Suppressor macrophage treated with lipopolysaccharide for 1 hour (primary cell): ENCODE measurements around the gene ADCY1.

Source experiments
- DNase-seq, 3 donors: peaks; one replicate each; pipeline ENCODE4 v3.0.0-alpha.2; 2020 to 2022

The ADCY1 gene

DNA sequence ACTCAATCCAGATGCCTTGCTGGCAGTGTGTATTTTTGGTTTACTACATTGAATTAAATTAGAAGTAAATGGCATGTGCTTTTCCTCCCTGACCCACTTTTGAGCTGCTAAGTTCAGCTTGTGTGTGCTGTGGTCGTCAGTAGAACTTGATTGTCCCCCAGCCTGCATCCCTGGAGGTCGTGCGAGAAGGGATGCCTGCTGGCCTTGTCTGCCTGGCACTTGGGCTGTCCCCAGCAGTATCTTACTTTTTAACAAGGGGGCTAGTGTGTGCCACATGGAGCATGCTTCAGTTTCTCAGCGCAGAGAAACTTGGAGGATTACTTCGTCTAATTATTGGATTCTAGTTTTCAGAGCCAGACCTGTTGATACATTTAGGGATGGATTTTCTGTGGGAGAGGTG, 80.2 kb downstream of the ADCY1 start:
- no peak for DNase-seq

GRCh38 chr7:45655539-45655938, 81.4 kb downstream of the ADCY1 start:
- DNase-seq, result no peak

GRCh38 chr7:45656431-45656830, 82.3 kb downstream of the ADCY1 start:
- DNase-seq, result no peak

- DNase-seq, result no peak
Measured at GRCh38 chr7:45657136-45657889, 83.1 kb downstream of the ADCY1 start.

DNA sequence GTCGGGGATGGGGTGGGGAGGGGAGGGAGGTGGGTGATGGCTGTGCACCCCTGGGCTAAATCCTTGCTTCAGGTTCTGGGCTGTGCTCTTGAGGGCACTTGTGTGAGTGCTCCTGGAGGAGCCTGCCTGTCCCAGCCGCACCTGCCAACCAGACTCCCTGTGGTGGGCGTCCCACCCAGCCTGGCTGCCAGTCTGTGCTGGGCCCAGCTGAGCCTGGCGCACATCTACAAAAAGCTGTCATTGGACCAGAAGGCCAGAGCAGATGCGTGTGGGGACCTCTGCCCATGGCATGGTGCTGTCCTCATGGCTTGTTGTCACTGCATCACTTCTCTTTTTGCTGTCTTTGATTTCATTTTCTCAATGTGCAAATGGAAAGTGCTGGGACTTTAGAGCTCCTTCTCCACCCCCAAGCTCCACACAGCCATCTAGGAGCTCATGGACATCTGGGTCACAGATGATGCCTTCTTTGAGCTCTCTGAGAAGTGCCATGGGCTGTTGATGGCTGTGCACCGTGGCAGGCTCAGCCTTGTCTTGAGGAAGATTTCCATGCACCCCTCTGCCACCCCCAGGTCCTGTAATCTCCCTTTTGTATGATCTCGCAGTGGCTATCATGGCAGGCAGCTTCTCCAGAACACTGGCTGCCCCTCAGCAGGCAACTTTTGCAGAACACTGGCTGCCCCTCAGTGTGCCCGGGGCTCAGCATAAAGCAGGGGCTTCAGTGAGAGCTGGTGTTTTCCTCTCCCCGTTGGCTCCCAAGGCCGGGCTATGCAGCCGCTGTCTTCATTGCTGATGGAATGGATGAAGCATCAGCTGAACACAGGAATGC, 83.9 kb downstream of the ADCY1 start:
- no peak for DNase-seq

DNA sequence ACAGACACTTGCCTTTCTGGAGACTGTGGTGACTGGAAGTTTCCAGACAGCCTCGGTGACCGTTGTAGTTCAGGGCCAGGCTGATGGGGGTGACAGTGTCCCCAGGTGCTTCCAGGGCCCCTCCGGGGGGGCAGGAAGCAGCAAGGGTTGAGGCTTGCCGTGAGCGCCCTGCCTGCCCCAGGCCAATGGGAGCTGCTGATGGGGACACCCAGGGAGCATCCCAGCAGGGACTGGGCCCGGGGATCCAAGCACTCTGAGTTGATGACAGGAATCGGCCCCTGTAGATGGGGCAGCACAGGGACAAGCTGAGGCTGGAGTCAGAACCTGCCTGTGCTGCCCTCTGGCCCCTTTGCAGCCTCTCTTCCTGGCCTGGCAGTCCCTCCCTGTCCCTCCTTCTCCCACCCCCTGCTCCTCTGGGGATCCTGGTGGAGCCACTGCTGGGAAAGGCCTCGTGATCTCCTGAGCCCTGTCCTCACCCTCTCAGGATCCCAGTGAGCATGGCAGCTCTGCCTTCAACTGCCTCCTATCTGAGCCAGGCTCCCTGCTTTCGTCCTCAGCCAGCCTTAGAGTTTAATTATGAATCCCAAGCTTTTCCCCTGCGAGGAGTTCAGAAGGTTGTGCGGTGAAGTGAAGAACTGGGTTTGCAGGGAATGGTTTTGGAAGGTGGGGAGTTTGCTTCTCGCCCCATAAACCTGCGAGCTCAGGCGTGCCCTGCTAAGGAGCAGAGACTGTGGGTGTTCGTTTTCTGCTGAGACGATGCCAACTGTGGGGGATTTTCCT, 84.7 kb downstream of the ADCY1 start:
- no peak for DNase-seq

GRCh38 chr7:45659496-45660139, 85.5 kb downstream of the ADCY1 start:
- no peak for DNase-seq

GRCh38 chr7:45660201-45660900, 86.2 kb downstream of the ADCY1 start:
- no peak for DNase-seq

DNA sequence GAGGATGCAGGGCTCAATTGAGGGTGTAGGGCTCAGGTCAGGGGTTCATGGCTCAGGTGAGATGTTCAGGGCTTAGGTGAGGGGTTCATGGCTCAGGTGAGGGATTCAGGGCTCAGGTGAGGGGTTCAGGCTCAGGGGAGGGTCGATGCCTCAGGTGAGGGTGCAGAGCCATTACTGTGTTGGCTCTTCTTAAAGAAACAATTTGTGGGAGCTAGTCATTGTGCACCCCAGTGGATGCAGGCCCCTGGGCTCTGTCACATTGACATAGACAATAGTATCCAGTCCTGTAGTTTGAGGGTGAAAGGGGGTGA, 86.7 kb downstream of the ADCY1 start:
- DNase-seq, result no peak

DNA sequence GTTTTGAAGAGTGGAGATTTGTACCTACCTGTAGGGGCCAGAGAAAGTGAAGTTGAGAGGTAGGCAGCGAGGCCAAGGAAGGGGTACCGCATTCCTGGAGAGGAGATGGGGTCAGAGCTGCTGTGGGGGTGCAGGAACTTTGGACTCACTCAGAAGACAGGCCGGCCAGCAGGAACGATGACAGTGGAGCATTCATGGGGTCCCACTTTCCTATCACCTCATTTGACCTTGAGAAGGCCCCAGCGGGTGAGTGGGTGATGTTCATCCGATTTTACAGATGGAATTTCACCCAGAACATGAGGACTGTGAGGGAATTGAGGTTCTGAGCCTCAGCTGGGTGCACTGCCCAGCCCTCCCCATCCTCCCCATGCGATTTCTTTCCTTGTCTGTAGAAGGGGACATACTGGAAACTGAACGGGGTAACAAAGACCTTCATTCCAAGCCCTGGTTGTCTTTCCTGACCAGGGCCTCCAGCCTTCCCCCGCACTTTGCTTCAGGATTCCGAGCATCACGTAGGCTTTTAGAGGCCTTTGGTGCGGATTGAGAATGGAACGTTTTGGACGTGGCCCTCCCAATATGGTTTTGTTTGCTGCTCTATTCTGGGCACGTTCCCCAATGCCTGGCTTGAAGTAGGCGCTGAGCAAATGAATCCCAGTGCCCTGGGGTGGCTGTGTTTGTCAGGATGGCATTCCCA, 87.3 kb downstream of the ADCY1 start:
- no peak for DNase-seq

DNA sequence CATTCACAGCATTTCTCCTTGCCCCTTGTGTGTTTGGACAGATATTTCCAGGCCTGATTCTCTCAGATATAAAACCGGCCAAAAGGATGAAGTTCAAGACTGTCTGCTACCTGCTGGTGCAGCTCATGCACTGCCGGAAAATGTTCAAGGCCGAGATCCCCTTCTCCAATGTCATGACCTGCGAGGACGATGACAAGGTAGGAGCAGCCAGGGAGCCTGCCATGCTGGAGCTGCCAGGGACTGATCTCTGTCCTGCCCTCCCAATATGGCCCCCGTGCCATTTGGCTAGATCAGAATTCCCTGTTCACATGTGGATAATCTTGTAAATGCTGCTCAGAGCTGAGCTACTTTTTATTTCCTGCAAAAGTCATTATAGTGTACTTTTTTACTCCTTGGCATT, 87.8 kb downstream of the ADCY1 start:
- DNase-seq, result no peak

DNA sequence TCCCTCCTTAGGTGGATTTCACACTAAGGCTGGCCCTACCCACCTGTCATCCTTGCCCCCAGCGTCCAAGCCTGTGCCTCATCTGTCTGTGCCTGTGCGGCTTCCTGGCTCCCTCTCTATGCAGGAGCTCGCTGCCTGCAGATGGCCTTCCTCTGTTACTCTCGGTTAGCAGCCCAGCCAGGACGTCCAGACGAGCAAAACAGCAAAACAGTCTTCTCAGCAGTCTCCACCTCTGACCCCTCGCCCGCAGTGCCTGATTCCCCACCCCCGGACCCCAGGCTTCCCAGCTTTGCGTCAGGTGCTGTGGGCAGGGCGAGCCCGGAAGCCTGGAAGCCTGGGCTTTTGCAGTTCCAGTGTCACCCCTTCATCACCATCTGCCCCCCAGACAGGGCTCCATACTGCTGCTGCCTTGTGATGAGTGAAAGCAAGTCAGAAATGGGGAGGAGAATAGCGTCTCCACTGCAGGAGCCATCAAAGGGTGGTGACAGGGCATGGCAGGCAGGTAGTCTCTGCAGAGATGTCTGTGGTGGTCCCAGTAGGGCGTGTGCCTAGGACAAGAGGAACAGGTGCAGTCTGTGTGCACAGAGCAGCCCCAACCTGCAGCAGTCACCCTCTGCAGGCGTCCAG, 88.5 kb downstream of the ADCY1 start:
- DNase-seq, result no peak

- DNase-seq, result peak in 2 of 3 donors; percentile 5 to 40
Measured at GRCh38 chr7:45663167-45663921, 89.2 kb downstream of the ADCY1 start.

- no peak for DNase-seq
Measured at GRCh38 chr7:45663965-45664633, 89.9 kb downstream of the ADCY1 start.

DNA sequence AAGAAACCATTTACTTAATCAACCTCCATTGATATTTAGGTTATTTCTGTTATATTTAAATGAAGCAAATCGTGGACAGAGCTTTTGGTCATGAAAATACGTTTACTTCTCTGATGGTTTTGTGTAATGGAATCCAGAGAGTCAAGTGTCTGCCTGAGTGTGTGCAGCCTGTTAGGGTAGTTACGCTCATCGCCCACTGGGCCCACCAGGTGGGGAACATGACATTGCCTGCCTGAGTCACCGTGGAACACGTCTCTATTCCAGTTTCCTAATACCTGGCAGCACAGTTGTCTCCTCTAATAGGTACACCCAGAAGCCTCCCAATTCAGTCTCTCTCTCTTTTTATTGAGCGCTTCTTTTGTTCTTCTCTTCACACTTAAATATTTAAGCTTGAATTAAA, 91.0 kb downstream of the ADCY1 start:
- no peak for DNase-seq

- no peak for DNase-seq
Measured at GRCh38 chr7:45670227-45670626, 96.1 kb downstream of the ADCY1 start.

DNA sequence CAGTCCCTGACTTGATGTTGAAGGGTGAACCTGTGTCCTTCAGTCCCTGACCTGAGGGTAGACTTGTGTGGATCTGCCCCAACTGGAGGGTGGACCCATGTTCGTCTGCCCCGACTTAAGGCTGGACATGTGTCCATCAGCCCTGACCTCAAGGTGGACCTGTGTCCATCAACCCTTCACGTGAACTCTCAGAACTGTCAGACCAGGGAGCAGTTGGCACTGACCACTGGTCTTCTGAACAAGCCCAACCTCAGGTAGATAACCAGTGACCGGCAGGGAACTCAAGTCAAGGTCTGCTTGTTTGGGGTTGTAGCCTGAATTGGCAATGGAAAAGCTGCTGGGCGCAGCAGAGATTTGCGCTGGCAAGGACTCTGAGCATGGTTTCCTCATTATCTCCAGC, 96.5 kb downstream of the ADCY1 start:
- DNase-seq, result no peak

GRCh38 chr7:45677311-45677900, 103.2 kb downstream of the ADCY1 start:
- DNase-seq, result no peak

- DNase-seq, result no peak
Measured at GRCh38 chr7:45679516-45679915, 105.3 kb downstream of the ADCY1 start.

DNA sequence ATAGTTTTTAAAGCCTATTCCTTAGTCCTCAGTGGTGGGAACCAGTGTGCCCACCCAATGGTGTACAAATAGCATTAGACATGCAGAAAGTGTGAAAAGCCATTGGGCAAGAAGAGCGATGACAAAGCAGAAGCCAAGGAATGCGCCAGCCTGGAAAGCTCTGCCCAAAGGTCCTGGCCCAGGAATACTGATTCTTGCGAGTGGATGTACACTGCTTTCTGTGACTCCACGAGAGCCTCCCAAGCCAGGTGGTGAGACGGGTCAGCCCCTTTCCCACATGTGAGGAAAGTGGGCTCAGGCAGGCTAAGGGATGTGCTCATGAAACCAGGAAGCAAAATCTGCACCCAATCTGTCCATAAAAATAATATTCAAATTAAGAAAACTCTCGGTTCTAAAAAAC, 106.6 kb downstream of the ADCY1 start:
- no peak for DNase-seq
